ENCODE measurements around the gene SMIM44.

The SMIM44 gene

DNA sequence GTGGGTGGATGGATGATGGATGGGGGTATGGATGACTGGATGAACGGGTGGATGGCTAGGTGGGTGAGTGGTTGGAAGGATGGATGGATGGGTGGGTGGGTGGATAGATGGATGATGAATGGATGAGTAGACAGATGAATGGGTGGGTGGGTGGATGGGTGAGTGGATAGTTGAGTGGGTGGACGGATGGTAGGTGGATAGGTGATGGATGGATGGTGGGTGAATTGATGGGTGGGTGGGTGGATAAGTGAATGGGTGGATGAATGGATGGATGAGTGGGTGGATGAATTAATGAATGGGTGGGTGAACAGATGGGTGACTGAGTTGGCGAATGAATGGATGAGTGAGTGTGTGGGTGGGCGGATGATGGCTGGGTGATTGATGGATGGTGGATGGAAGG, 7.8 kb downstream of the SMIM44 start:
- DNase-seq = no peak

DNA sequence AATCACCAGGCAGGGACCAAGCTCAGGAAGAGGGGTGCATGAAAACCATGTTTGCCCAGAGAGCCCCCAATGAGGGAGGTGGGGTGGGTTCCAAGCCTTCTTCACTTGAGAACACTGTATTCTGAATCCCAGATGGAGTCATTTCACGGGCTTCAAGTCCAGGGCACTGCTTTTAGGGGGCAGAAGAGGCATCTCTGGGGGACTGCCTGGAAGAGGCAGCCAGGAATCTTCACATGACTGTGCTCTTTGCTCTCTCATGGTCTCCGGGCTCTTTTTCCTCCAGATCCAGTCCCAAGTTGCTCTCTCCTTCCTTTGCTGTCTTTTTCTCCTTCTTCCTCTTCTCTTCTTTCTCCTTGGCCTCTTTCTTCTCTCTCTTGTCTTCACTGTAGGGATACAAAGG, 8.6 kb downstream of the SMIM44 start:
- DNase-seq = no peak

DNA sequence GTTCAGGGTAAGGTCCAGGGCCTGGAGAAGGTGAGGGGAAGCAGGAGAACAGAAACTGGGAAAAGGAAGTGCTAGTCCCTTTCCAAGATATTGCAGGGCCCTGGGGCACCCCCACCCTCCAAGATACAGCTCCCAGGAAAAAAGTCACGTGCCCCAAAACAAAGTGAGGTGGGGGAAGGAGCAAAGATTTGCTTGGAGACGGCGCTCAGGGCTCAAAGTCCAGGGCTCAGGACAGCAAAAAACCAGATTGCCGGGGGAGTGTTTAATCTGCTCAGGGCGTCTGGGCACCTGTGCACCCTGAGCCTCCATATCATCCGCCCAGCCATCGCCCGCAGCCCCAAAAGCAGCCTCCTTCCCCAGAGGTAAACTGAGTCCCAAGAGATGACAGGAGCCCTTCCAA, 9.2 kb downstream of the SMIM44 start:
- no peak for DNase-seq

DNA sequence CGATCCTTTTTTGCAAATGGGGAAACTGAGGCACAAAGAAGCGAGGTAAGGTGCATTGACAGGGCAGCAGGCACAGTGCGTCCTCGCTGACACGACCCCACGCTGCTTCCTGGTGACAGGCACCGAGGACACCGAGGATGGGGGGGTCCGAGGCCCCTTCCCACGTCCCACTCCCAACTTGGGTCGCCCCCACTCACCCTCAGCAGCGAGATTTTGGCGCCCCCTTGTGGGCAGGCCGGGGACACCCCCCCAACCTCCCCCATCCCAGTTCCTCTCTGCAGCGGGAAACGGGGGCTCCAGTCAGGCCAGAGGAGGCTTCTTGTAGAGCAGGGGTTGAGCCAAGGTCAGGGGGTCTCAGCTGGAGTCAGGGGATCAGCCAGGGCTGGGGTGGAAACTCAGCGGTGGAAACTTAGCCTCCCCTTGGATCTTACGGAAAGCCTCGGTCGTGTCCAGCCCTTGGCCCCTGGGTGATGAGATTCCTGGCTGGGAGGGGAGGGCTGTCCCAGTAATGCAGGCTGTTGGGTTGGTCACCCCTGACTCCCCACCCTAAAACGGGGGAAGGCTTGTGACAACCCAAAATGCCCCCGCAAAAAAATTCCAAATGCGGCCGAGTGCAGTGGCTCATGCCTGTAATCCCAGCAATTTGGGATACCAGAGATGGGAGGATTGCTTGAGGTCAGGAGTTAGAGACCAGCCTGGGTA, 11.1 kb downstream of the SMIM44 start:
- DNase-seq = peak; percentile 37 to 69 (median 46)

DNA sequence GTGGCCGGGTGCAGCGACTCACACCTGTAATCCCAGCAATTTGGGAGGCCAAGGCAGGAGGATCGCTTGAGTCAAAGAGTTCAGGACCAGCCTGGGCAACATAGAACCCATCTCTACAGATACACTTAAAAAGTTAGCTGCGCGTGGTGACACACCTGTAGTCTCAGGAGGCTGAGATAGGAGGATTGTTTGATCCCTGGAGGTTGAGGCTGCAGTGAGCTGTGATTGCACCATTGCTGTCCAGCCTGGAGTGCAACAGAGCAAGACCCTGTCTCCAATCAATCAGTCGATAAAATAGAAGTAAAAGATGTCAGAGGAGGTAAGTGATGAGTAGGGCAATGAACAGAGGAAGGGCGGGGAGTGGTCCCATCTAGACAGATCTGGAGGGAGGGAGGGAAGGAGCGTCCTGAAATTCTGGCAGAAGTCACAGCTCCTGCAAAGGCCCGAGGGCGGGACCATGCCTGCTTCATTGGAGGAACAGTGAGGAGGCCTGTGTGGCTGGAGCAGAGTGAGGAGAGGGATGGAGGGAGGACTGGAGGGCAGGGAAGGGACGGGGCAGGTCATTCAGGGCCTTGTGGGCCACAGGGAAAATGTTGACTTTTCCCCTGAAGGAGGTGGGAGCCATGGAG, 12.6 kb downstream of the SMIM44 start:
- DNase-seq = no peak

DNA sequence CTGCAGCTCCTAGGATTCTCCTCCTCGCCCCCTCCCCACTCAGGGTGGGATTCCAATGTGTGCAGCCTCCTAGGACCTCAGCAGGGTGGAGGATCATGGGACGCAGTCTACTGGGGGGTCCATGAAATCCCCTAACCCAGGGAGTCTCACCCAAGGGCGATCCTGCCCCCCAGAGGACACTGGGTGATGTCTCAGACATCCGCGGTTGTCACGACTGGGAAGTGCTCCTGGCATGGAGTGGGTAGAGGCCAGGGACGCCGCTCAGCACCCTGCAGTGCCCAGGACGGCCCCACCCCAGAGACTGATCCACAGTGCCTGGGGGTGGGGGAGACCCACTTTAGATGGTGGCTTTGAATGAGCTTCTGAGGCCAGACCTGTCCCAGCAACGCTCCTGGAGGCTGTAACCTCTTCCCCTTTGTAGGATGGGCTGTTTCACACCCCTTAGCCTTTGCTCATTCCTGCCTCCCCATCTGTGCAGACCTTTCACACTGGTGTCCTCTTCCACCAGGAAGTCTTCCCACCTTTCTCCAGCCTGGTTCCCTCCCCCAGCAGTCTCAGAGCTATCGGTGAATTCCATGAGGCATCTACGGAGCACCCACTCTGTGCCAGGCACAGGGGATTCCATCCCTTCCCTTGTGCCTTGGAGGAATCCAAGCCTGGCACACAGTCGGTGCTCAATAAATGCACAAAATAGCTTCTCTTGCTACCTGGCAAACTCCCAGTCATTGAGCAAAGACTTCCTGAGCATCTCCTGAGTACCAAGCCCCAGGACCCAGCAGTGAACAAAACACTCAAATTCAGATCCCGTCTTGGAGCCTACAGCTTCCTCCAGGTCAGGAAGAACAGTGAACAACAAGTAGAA, 13.4 kb downstream of the SMIM44 start:
- no peak for DNase-seq

DNA sequence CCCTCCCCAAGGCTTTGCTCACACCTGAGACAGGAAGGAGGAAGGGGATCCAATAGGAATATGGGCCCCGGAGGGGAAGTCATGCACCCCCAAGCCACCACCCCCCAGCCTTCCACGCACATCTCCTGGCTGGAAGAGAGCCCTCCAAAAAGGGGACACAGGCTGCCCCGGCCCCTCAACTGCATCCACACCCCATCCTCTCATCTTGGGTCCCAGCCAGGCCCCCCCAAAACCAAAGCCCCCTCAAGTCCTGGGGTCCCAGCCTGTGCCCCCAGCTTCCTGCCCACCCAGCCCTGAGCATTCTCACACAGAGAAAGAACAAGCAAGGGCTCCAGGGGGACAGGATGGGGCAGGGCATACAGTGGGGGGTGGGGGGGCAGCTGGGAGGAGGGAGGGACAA, 15.0 kb downstream of the SMIM44 start:
- no peak for DNase-seq

- DNase-seq = no peak
Observed at GRCh38 chr19:3467437-3468198, 15.6 kb downstream of the SMIM44 start.

GRCh38 chr19:3466635-3467034, 16.6 kb downstream of the SMIM44 start:
- no peak for DNase-seq

DNA sequence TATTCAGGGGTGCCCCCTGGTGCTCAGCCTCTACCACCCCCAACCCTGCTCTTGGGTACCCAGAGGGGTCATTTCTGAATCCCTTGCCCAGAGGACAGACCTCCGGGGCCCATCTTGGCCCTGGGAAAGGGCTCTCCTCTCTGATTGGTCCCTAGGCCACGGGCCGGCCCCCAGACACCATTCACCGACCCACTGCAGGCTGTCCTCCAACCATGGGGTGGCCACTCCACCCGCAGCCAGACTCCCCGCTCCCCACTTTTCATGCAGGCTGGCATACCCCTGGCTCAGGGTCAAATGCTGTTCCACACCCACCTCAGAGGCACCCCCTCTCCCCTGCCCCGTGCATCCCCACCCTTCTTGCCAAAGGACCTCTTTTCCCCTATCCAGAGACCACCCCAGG, 17.7 kb downstream of the SMIM44 start:
- DNase-seq = no peak

DNA sequence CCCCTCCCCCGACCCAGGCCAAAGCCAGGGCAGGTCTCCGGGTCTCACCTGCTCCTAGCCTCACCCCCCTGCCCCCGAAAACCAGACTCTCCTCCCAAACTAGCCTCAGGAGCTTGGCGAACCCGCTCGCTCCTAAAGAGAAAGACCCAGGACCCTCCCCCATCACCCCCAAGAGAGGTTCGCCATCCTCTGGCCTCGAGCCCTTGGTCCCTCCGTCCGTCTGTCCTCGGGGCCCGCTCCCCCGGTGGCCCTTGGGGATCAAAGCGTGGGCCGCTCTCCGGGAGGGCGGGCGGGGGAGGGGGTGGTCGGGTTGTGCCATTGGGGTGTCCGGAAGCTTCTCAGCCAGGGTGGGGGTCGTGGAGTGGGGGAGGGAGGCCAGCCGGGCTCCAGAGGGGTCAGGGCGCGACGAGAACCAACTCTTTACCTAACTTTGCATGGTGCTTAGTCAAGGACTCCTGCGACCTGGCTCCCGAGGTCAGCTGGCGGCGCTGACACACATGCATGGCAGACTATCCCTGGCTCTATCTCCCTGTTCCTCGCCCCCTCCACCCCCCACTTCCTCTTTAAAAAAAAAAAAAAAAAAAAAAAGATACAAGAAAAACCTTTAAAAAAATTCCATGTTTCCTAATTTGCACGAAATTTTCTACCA, 18.5 kb downstream of the SMIM44 start:
- DNase-seq = peak; percentile 33 to 54 (median 36)

GRCh38 chr19:3463714-3464586, 19.3 kb downstream of the SMIM44 start:
- no peak for DNase-seq

DNA sequence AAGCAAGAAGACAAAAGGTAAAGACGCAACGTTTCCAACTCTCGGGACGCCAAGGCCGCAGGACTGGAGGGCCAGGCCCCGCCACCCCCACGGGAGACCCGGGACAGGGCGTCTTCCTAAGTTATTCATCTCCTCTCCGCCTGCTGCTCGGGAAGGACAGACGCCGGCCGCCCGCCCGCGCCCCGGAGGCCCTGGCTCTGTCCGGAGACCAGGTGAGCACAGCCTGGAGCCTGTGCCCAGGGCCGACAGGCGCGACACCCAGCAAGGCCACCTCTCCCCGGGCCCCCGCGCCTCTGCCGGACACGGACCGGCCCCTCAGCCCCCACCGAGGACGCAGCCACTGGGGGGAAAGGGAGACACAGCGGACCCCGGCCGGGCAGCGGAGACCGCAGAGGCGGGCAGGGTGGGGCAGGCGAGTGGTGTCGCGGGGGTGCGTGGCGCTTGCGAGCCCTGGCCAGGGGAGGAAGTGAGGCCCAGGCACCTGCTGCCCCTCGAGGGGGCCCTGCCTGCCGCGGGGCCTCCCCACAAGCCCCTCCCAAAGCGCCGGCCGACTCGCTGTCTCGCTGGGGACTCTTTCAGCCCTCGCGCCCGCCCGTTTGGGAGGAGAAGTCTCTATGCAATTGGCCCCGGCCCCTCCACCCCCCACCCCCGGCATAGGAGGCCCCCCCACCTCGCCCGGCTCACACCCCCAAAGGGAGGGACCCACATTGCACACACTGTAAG, 20.1 kb downstream of the SMIM44 start:
- no peak for DNase-seq

DNA sequence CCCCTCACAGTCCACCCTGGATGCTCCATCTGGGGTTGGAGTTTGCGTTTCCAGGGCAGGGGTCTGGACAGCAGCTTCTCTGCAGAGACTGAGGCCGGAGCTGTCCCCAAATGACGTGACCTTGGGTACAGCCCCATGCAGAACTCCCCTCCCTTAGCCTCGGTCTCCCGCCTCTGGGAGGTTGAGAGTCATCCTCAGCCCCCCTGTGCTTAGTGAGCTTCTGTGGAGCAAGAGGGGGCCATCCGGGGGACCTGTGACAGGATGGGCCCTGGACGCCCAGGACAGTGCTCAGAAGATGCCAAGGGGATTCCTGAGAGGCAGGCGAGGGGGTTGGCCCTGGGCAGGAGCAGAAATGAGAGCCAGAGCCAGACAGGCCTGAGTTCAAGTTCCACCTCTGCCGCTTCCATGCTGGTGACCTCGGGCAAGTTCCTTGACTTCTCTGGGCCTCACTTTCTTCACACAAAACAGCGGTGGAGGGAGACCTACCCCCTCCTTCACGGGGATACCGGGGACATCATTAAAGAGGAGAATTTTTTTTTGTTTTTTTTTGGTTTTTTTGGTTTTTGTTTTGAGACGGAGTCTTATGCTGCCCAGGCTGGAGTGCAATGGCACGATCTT, 23.2 kb downstream of the SMIM44 start:
- no peak for DNase-seq

- no peak for DNase-seq
Observed at GRCh38 chr19:3459089-3459881, 24.0 kb downstream of the SMIM44 start.

GRCh38 chr19:3458229-3459088, 24.8 kb downstream of the SMIM44 start:
- DNase-seq = no peak

DNA sequence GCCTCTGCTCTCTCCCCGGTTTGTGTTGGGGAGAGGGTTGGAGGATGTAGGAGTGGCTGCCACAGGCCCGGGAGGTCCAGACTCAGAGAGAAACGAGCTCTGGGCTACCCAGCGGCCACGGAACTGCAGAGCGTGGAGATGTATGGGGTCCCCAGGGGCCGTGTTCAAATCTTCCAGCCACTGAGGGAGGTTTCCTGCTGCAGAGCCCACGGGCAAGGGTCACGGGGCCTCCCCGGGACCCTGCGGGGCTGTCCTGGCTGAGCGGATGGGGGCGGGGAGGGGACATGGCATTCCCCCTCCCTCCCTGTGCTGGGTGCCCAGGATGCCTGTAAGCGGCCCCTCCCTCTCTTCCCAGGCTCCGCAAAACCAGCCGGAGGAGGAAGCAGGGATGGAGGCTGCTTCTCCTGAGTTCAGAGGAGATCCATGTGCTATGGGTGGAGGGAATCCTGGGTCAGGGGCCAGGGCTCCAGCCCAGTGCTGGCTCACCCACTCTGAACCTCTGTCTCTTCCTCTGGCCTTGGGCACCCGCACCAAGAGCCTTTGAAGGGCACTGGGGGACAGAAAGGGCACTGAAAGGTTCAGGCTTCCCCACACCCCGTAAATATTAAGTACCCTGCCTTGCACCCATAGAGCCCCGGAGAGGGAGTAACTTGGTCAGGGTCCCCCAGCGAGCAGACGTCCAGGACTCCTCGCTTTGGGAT, 25.6 kb downstream of the SMIM44 start:
- no peak for DNase-seq

Data from suppressor macrophage treated with lipopolysaccharide for 1 hour (primary cell).